NT2/D1 (cell line): ENCODE data around the gene ABCC3.

Source experiments
- SUZ12 ChIP-seq: IDR thresholded peaks from 2 replicates; pipeline ENCODE4 v1.6.1; 2011; ENCODE audit not compliant: insufficient read length, insufficient read depth; ENCODE audit errors: extremely low read depth
- YY1 ChIP-seq: IDR thresholded peaks from 2 replicates; pipeline ENCODE4 v1.6.1; 2011; ENCODE audit not compliant: insufficient read length, insufficient read depth

DNA sequence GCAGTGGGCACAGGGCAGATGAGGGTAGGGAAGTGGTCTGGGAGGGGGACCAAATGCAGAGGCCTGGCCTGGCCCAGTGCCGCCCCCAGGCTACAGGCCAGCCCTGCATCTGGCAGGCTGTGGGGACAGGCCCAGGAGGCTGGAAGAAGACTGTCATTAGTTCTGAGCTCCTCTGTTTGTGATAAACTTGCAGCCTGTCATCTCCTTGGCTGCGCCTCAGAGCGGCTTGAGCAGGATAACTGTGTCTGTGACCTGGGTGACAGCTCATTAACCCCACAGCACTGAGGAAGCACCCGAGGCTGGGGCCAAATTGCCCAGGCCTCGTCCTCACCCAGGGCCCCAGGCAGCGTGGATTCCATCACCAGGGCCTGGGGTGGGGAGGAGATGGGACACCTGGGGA lies 23.9 kb downstream of the ABCC3 start:
- no peak for TF ChIP-seq SUZ12
- no peak for TF ChIP-seq YY1
